ENCODE measurements around the gene CDH23. TPM values are rescaled to one million over a fixed set of nuclear protein-coding genes. Genes with fewer than 3 reads are reported as not detected.

CDH23 gene
- total and polyA plus RNA-seq, 2 of the 8 experiments (the other 6 are each of a cell fraction or from before 2014, with no cell fraction given) = 1.9 to 4.9 TPM

GRCh38 chr10:71348850-71349249, 47.9 kb upstream of the CDH23 start (continued):
- TF ChIP-seq SIN3A (conservative IDR thresholded peaks at IDR 0.05 in 1 of 2, IDR thresholded peaks at IDR 0.05 in 1 of 2; ENCODE audit: low read depth in 1 of 2, low read length in 2 of 2) = no peak
